Erythroblast (primary cell): ENCODE results near the gene FLYWCH1.

Experiments used
- GATA1 ChIP-seq: IDR thresholded peaks from 2 replicates; pipeline ENCODE4 v1.6.1; 2011; ENCODE audit warnings: low read depth, mild to moderate bottlenecking, control low read depth, low read length, moderate library complexity
- POLR2A ChIP-seq: IDR thresholded peaks from 2 replicates; pipeline ENCODE4 v1.6.1; 2011; ENCODE audit warnings: mild to moderate bottlenecking, low read length

DNA sequence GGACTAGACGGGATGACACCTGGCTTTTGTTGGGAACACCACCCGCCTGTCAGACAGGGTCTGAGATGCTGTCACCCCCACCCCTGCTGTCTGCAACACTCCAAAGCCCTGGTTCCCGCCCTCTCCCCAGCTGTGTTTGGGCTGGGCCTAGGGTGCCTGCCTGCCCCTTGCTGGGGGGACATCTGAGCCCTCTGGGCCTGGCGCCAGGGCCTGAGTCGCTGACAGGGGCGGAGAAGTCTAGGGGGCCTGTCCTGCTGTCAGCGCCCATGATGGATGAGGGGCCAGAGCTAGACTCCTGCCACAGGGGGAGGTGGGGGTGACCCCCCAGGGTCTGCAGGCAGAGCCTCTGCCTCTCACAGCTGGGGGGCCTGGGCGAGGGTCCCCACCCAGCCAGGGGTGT, 76.1 kb downstream of the FLYWCH1 start:
- TF ChIP-seq POLR2A (no peak), GATA1 (no peak)
